Heart left ventricle (tissue), 13 donors: ENCODE results near the gene PTPN13.

Experiments used
- CTCF ChIP-seq, 12 donors: fragments of 200-600 bp; sonication (generic) in 4 of 12; IDR thresholded peaks; one replicate each; pipeline versions ENCODE4 v1.5.0 to v1.8.0; 2018 to 2022; ENCODE audit warnings: antibody characterized with exemption in 12 of 12, mild to moderate bottlenecking in 5 of 12
- POLR2A ChIP-seq, 2 donors: fragments of 450-650 bp; IDR thresholded peaks; one replicate each; pipeline ENCODE4 v1.6.1; 2017; ENCODE audit warnings: antibody characterized with exemption in 2 of 2, mild to moderate bottlenecking in 2 of 2, moderate library complexity in 2 of 2
- donor health status: ischemic (EF 13 %, LVEDD 7.1; RV severe dilation, severe dysfunction).
- donor health status: DM: no; HTN: yes; CAD: no.
- donor health status: DM: no; HTN: no; CAD: no.
- donor health status: ischemic (EF 25% LVEDD 6.9; RV normal size, moderate dysfunction).
- donor health status: ischemic (EF 25% LVEDD 5.7; RV mildly dilated, moderate dysfunction).
- donor health status: ischemic (EF 35%, LVEDD 5.7; RV mildly dilated, moderate dysfunction).
- donor health status: nonischemic (EF 11% LVEDD 7.7; RV severe dilation, severe dysfunction).
- donor health status: DM: yes; HTN: yes; CAD: no.
- donor health status: PGD.
- donor health status: ischemic (EF 29% LVEDD 5.4; RV normal size, mild dysfunction).
- donor health status: nonischemic (EF 23%, LVEDD 6.1; RV moderate dilation, normal function).

DNA sequence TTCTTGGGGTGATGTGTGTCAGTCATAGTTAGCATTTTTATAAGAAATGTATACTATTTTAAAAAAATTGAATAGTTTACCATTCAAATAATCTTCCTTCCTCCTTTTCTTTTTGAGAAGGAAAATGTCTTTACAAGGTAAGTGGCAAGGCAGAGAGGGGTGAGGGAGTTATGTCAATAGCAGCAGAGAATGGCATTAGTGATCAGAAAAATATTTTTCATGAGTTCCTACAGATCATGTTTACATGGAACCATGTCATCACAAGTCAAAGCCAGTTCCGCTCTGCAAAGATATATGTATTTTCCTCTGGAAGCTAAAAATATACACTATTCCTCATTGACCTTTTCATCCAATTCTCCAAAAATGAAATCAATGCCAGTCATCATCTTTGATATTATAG is 67.3 kb downstream of the PTPN13 start:
- TF ChIP-seq CTCF (IDR thresholded peaks at IDR 0.05), result no peak
- no peak for TF ChIP-seq POLR2A (IDR thresholded peaks at IDR 0.05)
